GM18498 (cell line): ENCODE data around the gene GAMT.
"Not testable (repeated sequence)": the region's sequence is repeated elsewhere in the genome, so short reads cannot be mapped to it uniquely, and the experiment has no call there.

Experiments used
- ATAC-seq: cut with Tn5 transposase; IDR thresholded peaks from one replicate; pipeline ENCODE4 v1.9.1; 2021; ENCODE audit warnings: mild to moderate bottlenecking, moderate library complexity; ENCODE audit not compliant: unreplicated experiment

Gene GAMT

DNA sequence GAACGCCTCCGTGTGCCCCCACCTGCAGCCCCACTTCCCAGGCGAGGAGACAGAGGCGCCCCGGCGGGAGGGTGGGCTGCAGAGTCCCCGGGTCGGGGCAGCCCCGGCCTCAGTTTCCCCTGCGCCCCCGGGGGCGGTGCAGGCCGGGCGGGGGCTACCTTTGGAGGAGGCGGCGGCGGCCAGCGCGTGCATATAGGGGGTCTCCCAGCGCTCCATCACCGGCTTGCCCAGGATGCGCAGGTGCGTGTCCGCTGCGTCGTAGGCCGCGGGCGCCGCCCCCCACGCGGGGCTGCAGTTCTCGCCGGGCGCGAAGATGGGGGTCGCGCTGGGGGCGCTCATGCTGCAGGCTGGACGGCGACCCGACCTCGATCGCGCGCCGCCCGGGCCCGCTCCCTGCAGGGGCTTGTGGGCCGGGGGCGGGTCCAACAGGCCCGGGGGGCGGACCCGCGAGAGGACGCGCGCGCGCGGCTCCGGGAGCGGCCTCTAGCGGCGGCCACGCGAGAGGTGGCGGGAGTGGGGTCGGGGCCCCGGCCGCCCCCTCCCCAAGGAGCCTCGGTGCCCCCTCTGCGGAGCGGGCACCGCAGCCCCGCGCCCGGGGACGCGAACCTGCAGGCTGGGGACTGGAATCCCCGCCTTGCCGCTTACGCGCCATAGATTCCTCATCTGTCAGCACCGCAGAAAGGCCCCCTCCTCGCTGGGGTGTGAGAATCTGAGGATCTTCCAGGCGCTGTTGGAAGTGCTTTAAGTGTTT lies at the start of gene GAMT:
Gene GAMT, minus strand, starts transcription at position 405 of the 751 bp plus-strand sequence. Its CDS starts 66 bp downstream, at position 339.
- ATAC-seq, result no peak

GRCh38 chr19:1449467-1450442 lies 48.4 kb upstream of the GAMT start, which contains the start of gene APC2:
TSS of gene APC2 (plus strand) at chr19:1450121. CDS start at chr19:1453002, 2,881 bp downstream.
- no peak for ATAC-seq

DNA sequence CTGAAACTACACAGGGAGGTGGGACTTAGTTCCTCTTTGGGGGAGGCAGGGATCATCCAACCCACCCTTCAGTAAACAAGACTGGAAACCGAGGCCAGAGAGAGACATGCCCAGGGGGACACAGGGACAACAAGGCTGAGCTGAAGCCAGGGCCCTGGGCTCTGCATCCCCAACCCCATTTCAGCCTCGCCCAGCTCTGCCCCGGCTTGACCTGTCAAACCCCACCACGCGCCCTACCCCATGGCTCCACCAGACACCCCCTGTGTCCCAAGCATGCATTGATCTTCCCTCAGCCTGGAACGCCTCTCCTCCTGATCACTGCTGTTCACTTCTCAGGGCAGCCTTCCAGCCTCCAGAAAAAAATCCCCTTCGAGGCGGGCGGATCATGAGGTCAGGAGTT lies 46.6 kb upstream of the GAMT start:
- no peak for ATAC-seq

GRCh38 chr19:1447504-1447903 lies 46.2 kb upstream of the GAMT start:
- ATAC-seq, result no peak

DNA sequence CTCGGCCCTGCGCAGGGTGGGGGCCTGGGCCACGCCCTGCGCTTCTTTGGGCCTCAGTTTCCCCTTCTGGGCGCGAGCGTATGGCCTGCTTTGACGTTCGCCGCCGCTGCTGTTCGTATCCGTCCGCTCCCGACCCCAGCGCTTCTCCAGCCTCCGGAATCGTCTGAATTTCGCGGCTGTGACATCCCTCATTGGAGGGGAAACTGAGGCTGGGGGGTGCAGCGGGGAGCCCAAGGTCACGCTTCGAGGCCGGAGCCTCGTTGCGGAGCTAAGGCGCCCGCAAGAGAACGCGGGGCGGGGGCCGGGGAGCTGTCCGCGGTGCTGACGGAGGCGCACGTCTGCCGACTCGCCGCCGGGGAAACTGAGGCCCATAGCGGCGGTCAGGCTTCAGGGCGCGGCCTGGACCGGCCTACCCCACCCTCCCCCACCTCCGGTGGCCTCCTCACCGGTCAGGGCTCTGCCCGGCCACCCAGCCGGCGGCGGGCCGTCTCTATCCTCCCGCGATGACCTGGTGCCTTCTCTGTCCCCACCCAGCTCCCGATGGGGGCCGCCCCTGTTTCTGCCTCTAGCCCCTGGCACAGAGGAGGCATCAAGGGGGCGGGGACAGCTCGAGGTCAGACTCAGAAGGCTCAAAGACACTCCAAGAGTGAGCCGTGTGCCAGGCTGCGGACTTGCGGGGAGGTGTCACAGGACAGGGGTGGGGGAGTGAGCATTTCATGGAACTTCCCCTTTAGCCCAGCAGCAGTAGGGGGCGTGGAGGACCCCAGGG lies 45.6 kb upstream of the GAMT start:
- no peak for ATAC-seq

DNA sequence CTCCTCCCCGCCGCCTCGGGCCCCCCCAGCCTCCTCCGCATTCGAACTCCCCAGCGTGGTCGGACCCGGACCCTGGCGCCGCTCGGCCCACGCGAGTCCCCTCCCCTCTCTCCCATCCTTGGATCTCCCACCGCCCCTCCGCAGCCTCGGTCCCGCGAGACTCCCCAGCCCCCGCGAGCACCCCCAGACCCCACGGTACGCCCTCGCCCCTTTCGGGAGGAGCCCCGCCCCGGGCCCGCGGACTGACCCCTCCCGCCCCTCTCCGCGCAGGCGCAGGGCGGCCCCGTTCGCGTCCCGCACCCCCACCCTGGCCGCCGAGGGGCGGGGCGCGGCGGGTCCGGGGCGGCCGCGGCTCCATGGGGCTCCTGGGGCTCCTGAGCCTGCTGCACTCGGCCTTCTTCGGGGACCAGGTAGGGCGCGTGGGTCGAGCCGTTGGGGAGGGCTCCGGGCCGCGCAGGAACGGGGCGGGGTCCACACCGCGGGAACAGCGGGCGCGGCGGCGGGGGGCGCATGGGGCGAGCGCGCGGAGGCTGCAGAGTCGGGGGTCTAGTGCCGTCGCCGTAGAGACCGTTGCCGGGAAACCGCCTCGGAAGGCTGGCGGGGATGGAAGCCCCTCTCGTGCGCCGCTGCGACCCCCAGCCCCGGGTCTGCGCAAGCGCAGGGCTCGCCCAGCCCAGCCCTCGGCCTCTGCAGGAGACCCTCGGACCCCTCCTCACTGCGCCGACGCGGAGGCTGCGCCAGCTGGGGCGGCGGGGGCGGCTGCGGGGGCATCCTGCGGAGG lies 44.8 kb upstream of the GAMT start:
- ATAC-seq, result no peak

DNA sequence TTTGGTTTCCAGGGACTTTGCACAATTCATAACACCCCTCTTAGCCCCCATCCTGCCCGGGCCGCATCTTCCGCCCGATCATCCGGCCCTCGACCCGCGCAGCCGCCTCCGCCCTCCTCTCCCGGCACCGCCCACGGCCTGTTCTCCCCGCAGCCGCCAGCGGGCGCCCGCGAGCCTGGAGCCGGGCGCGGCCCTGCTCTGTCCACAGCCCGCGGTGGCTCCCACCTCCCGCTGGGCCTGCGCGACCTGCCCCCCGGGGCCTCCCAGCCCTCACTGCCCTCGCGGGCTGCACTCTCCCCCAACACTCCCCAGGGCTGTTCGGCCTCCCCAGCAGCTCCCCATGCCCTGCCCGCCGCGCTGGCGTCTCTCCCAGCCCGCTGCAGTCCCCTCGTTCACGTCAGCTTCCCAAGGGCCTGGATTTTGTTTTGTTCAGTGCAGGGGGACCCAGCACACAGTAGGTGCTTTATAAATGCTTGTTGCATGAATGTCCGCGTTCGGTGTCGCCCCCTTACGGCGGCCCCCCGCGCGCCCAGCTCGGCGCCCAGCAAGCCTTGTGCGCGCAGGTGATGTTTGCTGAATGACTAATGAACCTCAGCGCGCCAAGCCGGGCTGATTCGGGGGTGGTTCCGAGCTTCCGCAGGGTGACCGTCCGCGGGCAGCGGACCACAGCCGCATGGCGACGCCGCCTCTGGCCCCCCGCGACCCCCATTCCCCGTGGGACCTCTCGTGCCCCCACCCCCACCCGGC lies 44.0 kb upstream of the GAMT start:
- peak; percentile 76 for ATAC-seq

DNA sequence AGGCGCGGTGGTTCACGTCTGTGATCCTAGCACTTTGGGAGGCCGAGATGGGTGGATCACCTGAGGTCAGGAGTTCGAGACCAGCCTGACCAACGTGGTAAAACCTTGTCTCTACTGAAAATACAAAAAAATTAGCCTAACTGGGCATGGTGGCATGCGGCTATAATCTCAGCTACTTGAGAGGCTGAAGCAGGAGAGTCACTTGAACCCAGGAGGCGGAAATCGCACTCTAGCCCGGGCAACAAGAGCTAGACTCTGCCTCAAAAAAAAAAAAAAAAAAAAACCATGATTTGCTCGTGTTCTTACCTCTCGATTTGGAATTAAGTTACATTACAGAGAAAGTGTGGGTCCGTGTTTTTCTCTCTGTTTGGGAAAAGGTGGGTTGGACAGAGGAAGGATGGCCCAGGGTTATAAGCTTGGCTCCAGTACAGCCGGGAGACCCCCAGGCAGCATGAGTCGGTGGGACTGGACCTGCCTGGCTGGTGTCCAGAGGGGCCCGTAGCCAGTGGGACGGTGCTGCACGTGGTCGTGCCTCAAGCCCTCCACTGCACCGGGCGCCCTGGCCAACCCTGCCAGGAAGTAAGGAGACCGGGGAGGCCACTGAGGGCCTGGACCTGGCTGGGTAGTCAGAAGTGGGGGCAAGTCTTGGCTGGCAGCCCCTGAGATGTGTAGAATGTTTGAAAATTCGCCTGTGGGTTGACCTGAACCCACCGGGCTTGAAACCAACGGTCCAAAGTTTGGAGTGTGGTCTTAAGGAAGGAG lies 40.5 kb upstream of the GAMT start:
- no peak for ATAC-seq

DNA sequence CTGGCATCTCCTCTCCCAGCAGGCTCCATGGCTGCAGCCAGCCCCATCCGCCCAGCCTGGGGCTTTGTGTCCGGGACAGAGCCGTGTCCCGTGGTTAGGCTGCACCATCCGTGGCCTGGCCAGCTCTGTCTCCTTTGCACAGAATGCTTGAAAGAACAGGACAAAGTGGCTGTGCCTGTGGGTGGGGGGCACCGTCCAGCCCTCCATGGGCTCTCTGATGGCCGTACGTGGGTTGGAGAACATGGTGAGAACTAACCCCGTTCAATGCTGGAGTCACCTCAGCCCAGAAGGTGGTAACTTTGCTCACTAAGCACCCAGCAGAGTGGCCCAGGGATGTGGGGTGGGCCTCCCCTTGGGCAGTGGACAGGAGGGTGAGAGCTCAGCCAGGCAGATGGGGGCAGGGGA lies 39.7 kb upstream of the GAMT start:
- ATAC-seq, result no peak

GRCh38 chr19:1440418-1440801 lies 39.1 kb upstream of the GAMT start:
- no peak for ATAC-seq

- ATAC-seq, result not testable (repeated sequence)
Measured at GRCh38 chr19:1439525-1440417, 38.4 kb upstream of the GAMT start.

DNA sequence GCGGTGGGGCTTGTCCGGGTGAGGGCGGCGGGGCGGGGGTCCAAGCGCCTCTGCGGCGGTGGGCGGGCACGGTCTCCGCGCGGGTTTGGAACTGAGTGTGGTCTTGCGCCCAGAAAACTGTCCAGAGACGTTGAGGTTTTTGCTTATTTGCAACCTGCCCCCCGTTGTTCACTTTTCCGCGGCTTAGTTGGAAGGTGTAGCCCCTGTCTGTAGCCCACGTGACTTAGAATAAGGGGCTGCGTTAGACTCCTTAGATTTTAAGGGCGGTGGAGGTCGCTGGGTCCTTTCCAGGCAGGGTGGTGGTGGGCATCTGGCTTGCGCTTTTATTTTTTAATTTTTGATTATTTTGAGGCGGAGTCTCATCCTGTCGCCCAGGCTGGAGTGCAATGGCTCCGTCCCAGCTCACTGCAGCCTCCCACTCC lies 37.6 kb upstream of the GAMT start:
- ATAC-seq, result no peak

- ATAC-seq, result peak; percentile 84
Measured at GRCh38 chr19:1438035-1438932, 36.9 kb upstream of the GAMT start, which contains the start of gene RPS15. TSS of gene RPS15 (plus strand) at chr19:1438396. CDS start at chr19:1438426, 30 bp downstream.

- ATAC-seq, result no peak
Measured at GRCh38 chr19:1437609-1438008, 36.3 kb upstream of the GAMT start.

GRCh38 chr19:1435378-1435989 lies 34.1 kb upstream of the GAMT start:
- no peak for ATAC-seq

DNA sequence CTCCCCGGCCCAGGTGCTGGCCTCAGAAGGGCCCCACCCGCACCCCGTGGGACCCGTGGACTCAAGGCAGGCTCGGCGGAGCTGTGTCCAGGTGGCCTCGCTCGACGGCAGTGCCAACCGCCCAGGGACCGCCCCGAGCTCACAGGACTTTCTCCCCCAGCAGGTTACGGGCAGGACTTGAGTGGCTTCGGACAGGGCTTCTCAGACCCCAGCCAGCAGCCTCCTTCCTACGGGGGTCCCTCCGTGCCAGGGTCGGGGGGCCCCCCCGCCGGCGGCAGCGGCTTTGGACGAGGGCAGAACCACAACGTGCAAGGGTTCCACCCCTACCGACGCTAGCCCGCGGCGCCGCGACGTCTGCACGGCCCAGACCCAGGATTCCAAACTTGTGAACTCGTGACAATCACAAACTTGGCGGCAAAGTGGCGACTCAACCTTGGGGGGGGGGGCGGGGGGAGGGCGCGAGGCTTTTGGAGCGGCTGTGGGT lies 33.3 kb upstream of the GAMT start:
- ATAC-seq, result no peak
